ENCODE results near the gene BID.

DNA sequence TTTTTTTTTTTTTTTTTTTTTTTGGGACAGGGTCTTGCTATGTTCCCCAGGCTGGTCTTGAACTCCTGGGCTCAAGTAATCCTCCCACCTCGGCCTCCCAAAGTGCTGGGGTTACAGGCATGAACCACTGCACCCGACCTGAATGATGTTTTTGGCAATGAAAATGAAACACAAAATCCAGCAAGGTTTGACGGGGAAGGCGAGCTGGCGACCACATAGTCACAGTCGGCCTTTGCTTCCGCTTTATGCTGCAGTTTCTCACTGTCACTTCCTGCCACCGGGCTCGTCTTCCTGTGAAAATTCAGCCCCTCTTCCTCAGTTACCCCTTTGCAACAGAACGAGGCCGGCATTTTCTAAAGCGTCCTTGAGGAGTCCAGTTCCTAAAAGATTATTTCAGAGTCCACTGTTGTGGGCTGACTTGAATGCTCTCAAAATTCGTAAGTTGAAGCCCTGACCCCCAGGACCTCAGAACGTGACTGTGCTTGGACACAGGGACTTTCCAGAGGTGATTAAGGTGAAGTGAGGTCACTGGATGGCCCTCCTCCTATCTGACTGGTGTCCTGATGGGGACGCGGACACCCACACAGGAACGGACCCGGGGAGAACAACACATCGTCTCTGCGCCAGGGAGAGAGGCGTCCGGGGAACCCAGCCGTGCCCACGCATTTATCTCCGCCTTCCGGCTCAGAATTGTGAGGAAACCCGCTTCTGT, 2.9 kb upstream of the BID start:
- TF ChIP-seq GATA2 (IDR thresholded peaks at IDR 0.05; ENCODE audit: low read depth, low read length) = no peak
- TF ChIP-seq GATA3 (IDR thresholded peaks at IDR 0.05; ENCODE audit: low read depth, low read length) = no peak
